NCI-H524 treated with DMSO at 0.1 percent for 48 hours (cell line): ENCODE data around the gene NXNL1.

Experiments used
- DNase-seq: peaks from one replicate; lab custom pipeline; 2025; lab: John Stamatoyannopoulos, UW

The NXNL1 gene

GRCh38 chr19:17419621-17420474, 40.9 kb downstream of the NXNL1 start, which contains the start of gene MVB12A:
MVB12A (plus strand) TSS chr19:17420047; CDS start chr19:17420136, 89 bp downstream.
- DNase-seq, result peak; percentile 98

- no peak for DNase-seq
These were observed 41.5 kb downstream of the NXNL1 start for GRCh38 chr19:17419154-17419620.

GRCh38 chr19:17418710-17419109, 42.0 kb downstream of the NXNL1 start:
- no peak for DNase-seq

- DNase-seq, result peak; percentile 82
These were observed 45.6 kb downstream of the NXNL1 start for GRCh38 chr19:17415121-17415520.

GRCh38 chr19:17414097-17414496, 46.6 kb downstream of the NXNL1 start:
- DNase-seq, result no peak

- DNase-seq, result no peak
These were observed 48.9 kb downstream of the NXNL1 start for GRCh38 chr19:17411801-17412200.

- no peak for DNase-seq
These were observed 50.7 kb downstream of the NXNL1 start for GRCh38 chr19:17409990-17410389.

GRCh38 chr19:17406887-17407196, 53.9 kb downstream of the NXNL1 start:
- no peak for DNase-seq

- DNase-seq, result no peak
These were observed 54.5 kb downstream of the NXNL1 start for GRCh38 chr19:17406046-17406886.
